Kasumi-1 (cell line): ENCODE results near the gene C14orf132.

Source experiments
- DNase-seq, 2 experiments: peaks; one replicate each; lab custom pipeline; 2025; lab: John Stamatoyannopoulos, UW

The C14orf132 gene

DNA sequence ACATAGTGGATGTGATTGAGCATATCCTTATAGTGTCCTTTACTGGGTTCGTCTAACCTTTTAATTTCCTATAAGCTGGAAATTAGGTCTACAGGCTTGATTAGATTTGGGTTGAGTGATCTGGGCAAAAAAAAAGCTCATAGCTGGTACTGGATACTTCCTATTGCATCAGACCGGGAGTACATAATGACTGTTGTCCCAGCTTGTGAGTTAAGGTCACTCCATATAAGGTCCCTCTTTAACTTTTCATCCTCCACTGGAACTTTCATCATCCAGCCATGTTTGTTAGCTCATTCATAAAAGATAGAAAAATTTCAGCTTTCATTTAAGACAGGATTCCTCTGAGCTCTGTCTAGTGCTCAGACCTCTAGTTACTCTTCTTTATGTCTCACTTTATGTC lies 80.8 kb downstream of the C14orf132 start:
- no peak for DNase-seq

DNA sequence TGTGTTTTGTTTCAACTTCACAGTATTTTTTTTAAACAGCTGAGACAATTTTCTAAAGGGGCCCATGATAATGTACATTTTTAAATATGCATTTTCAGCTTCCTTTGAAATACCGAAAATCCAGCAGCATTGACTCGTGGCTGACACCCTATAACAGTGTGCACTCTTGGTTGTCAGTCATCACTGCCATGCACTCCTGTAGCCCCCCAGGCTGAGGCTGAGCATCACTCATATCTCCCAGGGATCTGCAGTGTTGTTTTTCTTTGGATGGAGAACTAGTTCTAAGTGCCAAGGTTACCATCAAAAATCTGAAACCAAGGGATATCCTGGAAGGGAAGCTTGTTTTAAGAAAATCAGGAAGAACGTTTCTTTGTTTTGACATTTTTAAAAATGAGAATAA lies 81.2 kb downstream of the C14orf132 start:
- DNase-seq: no peak

GRCh38 chr14:96120941-96121340 lies 81.8 kb downstream of the C14orf132 start:
- no peak for DNase-seq

- no peak for DNase-seq
These were observed 82.7 kb downstream of the C14orf132 start for GRCh38 chr14:96121660-96122395.

DNA sequence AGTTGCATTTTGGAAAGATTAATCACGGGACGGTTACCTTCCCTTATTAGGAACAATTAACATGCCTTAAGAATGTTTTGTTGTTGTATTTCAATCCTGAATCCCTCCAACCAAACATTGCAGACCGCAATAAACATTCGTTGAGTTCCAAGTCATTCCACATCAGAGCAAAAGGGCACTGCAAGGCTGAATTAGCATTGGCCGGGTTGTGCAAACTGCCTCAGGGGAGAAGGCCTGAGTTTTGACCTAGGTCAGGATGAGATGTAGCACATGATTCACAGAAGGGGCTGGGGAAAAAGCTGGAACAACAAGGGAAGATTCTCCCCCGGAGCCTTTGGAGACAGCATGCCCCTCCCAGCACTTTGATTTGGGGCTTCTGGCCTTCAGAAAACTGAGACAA lies 83.3 kb downstream of the C14orf132 start:
- no peak for DNase-seq

- no peak for DNase-seq
These were observed 86.4 kb downstream of the C14orf132 start for GRCh38 chr14:96125536-96125935.

DNA sequence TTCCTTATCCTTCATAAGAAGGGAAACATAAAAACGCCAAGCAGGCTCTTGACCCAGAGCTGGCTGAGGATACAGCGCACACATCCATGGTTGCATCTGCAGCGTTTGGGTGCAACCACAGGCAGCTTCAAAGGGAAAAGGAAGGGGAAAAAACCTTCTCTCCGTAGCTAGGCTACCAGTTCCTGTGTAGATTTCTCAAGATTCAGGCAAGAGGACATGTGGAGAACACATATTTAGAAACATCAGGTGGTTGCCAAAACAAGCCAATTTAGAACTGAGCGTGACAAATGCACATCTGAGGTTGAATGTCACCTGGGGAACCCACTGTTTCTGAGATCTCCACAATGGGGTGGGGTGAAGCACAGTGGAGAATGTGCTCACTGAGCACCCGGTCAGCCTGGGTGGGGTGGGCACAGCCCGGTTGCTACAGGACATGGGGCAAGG lies 87.2 kb downstream of the C14orf132 start:
- DNase-seq: no peak

DNA sequence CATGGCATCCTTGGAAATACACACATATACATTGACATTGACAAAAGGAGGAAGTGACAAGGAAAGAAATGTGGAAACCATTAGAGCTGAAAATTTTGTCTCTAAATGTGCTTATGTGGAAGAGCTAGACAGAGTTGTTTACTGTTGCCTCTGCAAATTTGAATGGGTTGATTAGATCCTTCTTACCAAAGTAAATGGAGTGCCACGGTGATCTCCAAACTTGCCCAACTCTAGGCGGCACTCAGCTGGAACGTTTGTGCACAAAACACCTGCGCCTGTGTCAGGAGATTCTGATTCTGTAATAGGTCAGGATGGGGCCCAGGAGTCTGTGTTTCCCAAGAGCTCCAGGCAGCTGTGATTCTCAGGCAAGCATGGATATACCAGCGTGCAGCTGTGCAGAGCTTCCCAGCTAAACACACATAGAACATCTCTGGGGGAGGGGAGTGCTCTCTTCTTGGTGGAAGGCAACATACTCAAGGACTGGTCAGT lies 87.7 kb downstream of the C14orf132 start:
- DNase-seq: no peak

DNA sequence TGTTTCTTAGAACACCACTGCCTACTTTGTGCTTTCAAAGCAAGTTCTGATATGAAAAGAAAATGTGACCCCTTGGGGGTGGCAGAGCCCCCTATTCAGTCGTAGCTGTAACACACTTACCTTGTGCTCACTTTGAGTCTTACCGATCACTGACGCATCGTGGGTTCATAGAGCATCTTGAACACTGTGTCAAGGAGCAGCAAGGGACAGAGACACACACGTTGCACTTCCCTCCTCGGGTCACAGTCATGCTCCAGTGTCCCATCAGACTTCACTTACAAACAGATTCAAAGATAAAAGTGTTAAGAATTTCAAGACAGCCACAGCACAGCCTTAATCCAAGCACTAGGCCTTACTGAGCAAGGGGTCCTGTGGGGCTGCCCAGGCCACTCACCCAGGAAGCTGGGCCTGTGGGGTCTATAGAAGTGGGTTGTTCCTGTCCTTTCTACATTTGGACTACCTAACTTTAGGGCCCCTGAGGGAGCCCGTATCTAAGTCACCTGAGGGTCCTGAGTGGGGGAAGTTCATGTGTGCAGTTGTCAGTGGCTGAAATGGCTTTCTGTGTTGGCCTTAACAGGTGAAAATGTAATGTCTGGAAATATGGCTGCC lies 90.1 kb downstream of the C14orf132 start:
- DNase-seq: no peak

DNA sequence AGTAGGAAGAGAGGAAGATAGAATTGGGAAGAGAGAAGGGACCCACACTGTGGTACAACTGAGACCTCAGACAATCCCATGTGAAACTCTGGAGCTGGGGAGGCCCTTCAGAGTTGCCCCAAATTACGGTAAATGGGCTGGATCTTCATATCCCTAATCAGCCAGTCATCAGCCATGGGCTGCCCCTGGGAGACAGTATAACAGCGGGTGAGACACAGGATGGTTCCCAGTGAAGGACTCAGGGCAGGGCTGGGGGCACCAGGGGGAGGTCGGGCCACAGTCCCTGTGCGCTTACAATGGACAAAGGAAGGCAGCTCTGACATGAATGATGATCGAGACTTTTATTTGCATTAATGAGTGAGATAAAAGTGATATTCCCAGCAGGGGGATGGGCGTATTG lies 91.2 kb downstream of the C14orf132 start:
- no peak for DNase-seq

GRCh38 chr14:96130854-96131253 lies 91.7 kb downstream of the C14orf132 start:
- no peak for DNase-seq

DNA sequence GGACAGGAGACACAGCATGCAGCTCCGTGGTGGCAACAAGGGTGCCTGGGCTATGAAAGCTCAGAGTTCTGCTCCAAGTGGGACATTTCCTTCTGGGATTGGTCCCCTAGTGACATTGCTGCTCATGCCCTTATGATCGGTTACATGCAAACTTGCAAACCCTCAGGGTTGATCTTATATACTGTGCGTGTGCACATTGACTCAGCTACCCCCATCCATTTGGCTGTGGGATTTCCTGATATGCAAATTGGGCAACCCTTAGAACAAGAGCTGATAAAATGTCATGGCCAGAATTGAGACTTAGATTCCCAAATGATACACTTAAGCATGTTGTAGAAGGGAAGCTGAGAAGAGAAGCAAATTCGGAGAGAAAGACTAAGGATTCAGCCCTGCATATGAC lies 92.7 kb downstream of the C14orf132 start:
- no peak for DNase-seq

- DNase-seq: no peak
These were observed 95.3 kb downstream of the C14orf132 start for GRCh38 chr14:96134508-96134907.

- DNase-seq: no peak
These were observed 96.1 kb downstream of the C14orf132 start for GRCh38 chr14:96135285-96135684.

- DNase-seq: no peak
These were observed 97.3 kb downstream of the C14orf132 start for GRCh38 chr14:96136371-96137005.

GRCh38 chr14:96138241-96138640 lies 99.1 kb downstream of the C14orf132 start:
- no peak for DNase-seq

GRCh38 chr14:96139169-96139568 lies 100.0 kb downstream of the C14orf132 start:
- DNase-seq: no peak

DNA sequence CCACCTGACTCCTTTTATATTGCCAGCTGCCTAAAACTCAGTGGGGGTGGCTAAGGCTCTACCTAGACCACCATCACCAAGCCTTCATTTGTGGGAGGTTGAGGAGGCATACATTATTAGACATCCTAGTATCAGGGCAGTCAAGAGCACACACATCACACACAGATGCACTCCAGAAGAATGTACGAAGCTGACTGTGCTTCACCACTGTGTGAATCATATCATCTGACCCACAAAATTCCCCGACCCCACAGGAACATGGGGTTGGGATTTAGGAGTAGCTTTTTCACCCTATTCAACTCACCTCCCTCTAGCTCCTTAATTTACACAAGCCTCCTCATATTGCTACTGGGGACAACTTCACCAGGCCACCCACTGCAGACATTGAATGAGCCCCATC lies 100.7 kb downstream of the C14orf132 start:
- no peak for DNase-seq

- no peak for DNase-seq
These were observed 101.8 kb downstream of the C14orf132 start for GRCh38 chr14:96140952-96141351.
